SHP77 treated with DMSO at 0.1 percent for 48 hours (cell line): ENCODE measurements around the gene NRG3.

ENCODE experiments used
- DNase-seq: peaks from one replicate; lab custom pipeline; 2025; lab: John Stamatoyannopoulos, UW

The NRG3 gene

GRCh38 chr10:82817676-82818422 lies 942.9 kb downstream of the NRG3 start:
- no peak for DNase-seq

- DNase-seq, result no peak
These were observed 946.0 kb downstream of the NRG3 start for GRCh38 chr10:82821043-82821442.

GRCh38 chr10:82826132-82826531 lies 951.1 kb downstream of the NRG3 start:
- DNase-seq, result no peak

DNA sequence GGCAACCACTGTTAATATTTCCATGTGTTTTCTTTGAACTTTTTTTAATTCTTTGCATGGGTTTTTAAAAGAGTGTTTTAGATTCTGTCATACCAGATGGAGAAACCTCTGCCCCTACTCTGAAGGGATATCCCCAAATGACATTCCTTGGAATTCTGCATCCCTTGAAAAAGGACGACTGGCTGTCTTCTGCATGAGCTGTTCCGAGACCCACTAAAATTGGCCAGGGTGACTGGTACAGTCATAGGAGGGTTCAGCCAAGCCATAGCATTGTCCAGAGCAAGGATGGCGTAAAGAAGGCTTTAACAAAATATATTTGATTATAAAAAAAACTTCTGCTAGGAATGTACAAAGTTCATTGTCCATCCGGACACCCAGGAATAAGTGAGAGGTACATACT lies 952.9 kb downstream of the NRG3 start:
- DNase-seq, result no peak

DNA sequence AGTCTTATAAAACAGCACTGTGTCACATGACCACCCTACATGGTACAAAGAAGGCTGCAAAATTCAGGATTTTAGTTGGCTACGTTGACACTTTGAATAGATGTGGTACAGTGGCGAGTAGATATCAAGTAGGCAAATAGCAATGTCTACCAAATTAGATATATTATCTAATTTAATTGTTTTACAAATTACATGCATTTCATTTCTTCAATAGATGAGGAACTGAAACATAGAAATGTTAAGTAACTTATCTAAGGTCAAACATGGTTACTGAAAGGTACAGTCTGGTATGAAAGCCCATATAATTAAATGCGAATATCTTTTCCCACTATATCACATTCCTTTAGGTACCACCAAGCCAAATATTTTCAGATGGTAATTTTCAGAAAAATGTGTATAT lies 972.2 kb downstream of the NRG3 start:
- no peak for DNase-seq

- no peak for DNase-seq
These were observed 975.2 kb downstream of the NRG3 start for GRCh38 chr10:82850191-82850590.

DNA sequence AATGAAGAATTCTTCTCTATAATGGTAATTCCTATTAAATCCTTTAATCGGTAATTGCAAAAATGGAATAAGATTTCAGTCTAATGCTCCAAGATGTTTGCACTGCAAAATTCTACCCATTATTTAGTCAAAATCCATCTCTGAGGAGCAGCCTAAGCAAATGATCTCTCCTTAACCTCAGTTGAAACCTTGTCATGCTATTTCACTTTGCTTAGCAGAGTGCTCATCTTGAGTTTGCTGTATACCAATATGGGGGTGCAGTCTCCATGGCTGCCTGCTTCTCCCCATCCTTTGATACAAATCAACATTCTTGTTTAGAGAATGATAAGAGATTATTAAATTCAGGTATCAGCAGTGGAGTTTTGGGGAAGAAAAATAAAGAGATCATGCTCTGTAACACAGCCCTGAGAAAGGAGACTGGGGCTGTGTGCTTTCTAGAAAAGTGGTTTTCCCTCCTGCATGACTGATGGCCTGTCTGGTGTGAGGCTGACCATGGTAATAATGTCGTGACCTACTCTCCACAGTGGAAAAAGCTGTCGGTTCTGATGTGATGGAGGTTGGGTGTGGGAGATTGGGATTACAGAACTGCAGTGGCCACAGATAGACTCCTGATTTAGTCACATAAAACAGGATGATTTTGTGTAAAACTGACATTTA lies 982.1 kb downstream of the NRG3 start:
- DNase-seq, result no peak

DNA sequence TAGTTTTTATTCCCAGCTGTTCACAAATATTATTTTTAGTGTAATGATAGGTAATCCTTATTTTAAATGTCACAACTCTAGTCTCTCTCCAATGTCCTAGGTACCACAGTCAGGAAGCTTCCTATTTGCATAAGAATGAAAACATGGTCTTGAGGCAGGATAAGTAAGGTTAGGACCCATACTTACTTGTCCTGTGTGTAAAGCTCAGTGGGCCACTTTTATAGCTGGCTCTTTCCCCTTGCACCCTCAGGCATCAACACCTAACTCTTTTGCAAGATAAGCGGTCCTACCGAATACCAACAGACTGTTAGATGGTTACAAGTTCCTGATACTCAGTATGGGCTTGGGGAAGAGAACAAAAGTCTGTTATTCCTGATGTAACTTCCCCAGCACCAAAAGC lies 986.9 kb downstream of the NRG3 start:
- DNase-seq, result no peak

DNA sequence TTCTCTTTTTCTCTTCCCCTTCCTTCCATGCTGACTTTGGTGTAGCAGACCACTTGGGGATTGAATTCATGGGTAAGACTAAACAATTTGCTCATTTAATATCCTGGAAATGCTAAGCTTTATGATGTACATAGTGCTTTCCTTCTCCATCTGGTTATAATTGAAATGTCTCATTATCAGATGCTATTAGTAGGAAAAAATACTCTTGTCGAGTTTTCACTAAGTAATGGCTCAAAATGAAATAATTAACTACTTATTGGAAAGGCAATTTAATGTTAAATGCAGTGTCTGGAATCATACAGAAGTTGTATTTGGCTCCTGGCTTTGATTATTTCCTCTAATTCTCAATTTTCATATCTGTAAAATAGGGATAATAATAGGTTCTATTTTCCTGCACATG lies 990.4 kb downstream of the NRG3 start:
- DNase-seq, result no peak

DNA sequence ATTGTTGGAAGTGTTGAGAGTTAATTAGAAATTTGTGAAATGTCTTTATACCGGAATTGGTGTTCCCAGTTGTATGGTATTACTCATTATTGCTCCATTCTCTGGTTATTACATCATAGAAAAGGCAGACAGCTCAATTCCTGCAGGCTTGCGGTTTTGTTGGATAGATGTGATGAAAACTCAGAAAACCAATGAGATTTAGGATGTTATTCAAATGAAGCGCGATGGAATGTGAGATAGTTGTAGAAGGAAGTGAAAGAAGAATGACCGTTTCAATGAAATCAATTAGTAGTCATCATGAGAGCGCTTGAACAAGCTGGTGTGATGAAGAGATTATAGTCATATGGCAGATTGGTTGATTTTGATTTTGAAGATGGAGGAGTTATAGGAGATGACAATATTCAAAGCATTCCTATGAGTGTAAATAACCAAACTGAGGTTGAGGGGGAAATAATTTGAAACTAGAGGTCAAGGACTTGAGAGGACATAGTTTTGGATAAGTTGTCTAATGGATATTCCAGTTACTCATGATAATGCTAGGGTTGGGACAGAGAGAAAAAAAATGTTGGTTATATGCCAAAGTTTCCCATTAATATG lies 991.5 kb downstream of the NRG3 start:
- no peak for DNase-seq

- no peak for DNase-seq
These were observed 992.1 kb downstream of the NRG3 start for GRCh38 chr10:82867056-82867455.

GRCh38 chr10:82874671-82875070 lies 999.7 kb downstream of the NRG3 start:
- no peak for DNase-seq

DNA sequence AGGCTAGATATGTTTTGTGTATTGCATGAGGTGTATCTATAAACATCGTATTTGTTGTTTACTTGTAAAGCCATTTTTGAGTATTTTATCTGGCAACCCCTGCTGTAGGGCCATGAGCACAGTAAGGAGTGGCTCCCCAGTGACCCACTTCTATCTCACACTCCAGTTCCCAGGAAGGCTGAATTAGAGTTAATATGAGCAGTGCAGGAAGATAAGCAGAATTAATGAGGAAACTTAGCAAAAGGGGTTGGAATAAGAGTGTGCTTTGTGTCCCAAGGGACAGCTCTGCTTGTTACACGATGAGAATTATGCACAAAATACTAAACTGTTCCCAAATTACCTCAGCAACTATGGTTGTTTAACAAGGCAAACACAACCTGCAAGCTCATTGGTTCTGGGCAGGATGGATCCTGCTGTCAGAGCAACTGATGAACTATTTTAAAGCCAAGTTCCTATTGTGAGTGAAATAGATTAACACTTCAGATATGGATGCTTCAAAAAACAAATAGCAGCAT lies 1005.8 kb downstream of the NRG3 start:
- DNase-seq, result no peak

DNA sequence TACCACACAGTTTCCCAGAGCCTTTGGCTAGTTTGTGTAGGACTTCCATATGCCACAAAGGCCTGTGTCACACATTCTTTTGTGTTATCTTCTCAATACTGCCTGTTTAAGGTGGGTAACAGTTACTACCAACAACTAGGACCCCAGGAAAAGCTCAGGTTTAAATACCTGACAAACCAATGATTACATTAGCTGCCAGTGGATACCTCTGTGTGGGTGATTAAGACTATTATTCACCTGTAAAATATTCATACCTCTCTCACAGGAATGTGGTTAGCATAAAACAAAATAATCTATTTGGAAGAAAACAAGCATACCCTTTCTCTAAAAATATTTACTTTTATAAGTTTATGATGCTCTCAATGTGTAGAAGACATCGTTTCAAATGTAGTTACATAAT lies 1007.7 kb downstream of the NRG3 start:
- no peak for DNase-seq

- no peak for DNase-seq
These were observed 1008.6 kb downstream of the NRG3 start for GRCh38 chr10:82883603-82884002.

DNA sequence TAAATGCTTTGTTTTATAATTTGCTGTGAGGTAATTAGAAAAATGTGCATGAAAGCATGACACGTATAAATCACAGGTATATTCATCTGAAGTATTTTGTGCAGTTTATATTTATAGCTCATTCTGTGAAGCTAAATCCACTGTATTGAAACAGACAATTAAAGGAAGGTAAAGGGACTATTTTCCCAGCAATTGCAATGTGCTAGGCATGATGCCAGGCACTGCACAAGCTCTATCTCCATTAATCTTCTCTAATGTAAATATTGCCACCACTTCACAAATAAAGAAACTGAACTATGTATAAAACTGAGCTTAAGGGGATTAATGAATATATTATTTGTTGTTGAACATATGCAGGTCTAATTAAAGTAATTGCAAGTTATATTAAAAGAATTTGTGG lies 1012.5 kb downstream of the NRG3 start:
- peak; percentile 60 for DNase-seq

- no peak for DNase-seq
These were observed 1013.9 kb downstream of the NRG3 start for GRCh38 chr10:82888809-82889455.

GRCh38 chr10:82889728-82890127 lies 1014.7 kb downstream of the NRG3 start:
- DNase-seq, result no peak

- DNase-seq, result no peak
These were observed 1015.6 kb downstream of the NRG3 start for GRCh38 chr10:82890573-82890972.

DNA sequence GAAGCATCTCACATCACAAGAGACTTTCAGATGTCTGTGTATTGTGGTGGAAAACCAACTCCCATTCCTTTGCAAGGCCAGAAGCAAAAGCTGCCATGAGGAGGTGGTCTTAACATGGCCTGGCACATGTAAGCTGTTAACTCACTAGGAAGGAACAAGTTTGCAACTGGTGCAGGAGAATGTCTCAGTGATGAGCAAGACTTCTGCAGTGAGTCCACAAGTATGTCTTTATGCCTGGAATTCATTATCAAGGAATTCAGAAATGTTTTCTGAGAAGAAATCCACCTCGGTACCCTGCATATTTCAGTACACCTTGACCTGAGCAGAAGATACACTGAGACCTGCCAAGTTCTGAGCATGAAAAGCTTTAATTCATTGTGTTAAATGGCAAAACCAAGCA lies 1033.1 kb downstream of the NRG3 start:
- no peak for DNase-seq

GRCh38 chr10:82908751-82909150 lies 1033.8 kb downstream of the NRG3 start:
- DNase-seq, result no peak

GRCh38 chr10:82910301-82910700 lies 1035.3 kb downstream of the NRG3 start:
- no peak for DNase-seq

- DNase-seq, result no peak
These were observed 1039.7 kb downstream of the NRG3 start for GRCh38 chr10:82914655-82915136.
